IMR-90 (cell line): ENCODE data around the gene NPFF. TPM values are rescaled to one million over a fixed set of nuclear protein-coding genes. Genes with fewer than 3 reads are reported as not detected.

Experiments
- ATAC-seq: fragments of 200-7000 bp; cut with Tn5 transposase; 2 replicates; pipeline ENCODE4 v1.9.1; 2020; ENCODE audit warnings: low read depth, mild to moderate bottlenecking, moderate library complexity
- BruUV-seq: library from RNA; stranded (reverse); fragments of 400-500 nt; replicated peaks from 2 replicates; lab custom pipeline; 2021; lab: Mats Ljungman, UMichigan
- CTCF ChIA-PET: fragments of 300-600 bp; formaldehyde crosslinking; extraction: SDS; loops from one replicate; lab custom pipeline; 2021; ENCODE audit warnings: antibody characterized with exemption; lab: Yijun Ruan, JAX
- POLR2A ChIA-PET: fragments of 300-600 bp; sonication (Branson Sonifier 250); formaldehyde crosslinking; loops from one replicate; lab custom pipeline; 2022; ENCODE audit warnings: antibody characterized with exemption; ENCODE audit not compliant: unreplicated experiment; lab: Charles Lee
- DNase-seq: peaks from one replicate; pipeline ENCODE4 v3.0.0; 2013
- H2AFZ ChIP-seq: replicated peaks from 2 replicates; pipeline ENCODE3; 2013; ENCODE audit warnings: low read length, mild to moderate bottlenecking; ENCODE audit not compliant: poor library complexity
- H2AK5ac ChIP-seq: 2 replicates; pipeline ENCODE4 v1.6.1; 2013; ENCODE audit warnings: low read depth, low read length, inconsistent platforms
- H2AK9ac ChIP-seq: replicated peaks from 2 replicates; pipeline ENCODE3; 2013; ENCODE audit warnings: mild to moderate bottlenecking, low read depth, low read length, moderate library complexity; ENCODE audit not compliant: poor library complexity
- H2BK120ac ChIP-seq: 2 replicates; pipeline ENCODE4 v1.6.1; 2013; ENCODE audit warnings: low read depth, low read length, inconsistent platforms
- H2BK15ac ChIP-seq: 3 replicates; pipeline ENCODE4 v1.6.1; 2013; ENCODE audit warnings: low read depth, low read length, inconsistent platforms
- H2BK20ac ChIP-seq: 2 replicates; pipeline ENCODE4 v1.6.1; 2013; ENCODE audit warnings: low read depth, mild to moderate bottlenecking, inconsistent platforms, low read length, moderate library complexity
- H2BK5ac ChIP-seq: 2 replicates; pipeline ENCODE4 v1.6.1; 2013; ENCODE audit warnings: mild to moderate bottlenecking, low read depth, low read length, inconsistent platforms; ENCODE audit not compliant: poor library complexity, severe bottlenecking
- H3K14ac ChIP-seq: replicated peaks from 2 replicates; pipeline ENCODE4 v1.6.1; 2013; ENCODE audit warnings: low read depth, low read length, inconsistent platforms
- H3K18ac ChIP-seq: 2 replicates; pipeline ENCODE4 v1.6.1; 2013; ENCODE audit warnings: low read depth, low read length, control low read depth
- H3K23ac ChIP-seq: 2 replicates; pipeline ENCODE4 v1.6.1; 2013; ENCODE audit warnings: low read depth, low read length, inconsistent platforms
- H3K27ac ChIP-seq: 2 replicates; pipeline ENCODE4 v1.5.1; 2013; ENCODE audit warnings: mild to moderate bottlenecking, control low read depth, low read length; ENCODE audit not compliant: insufficient read depth
- H3K27me3 ChIP-seq: 2 replicates; pipeline ENCODE4 v1.6.1; 2013; ENCODE audit warnings: low read length; ENCODE audit not compliant: control insufficient read depth, insufficient read depth
- H3K36me3 ChIP-seq: 2 replicates; pipeline ENCODE4 v1.6.1; 2013; ENCODE audit warnings: low read length, mixed read lengths; ENCODE audit not compliant: control insufficient read depth, insufficient read depth
- H3K4ac ChIP-seq: 2 replicates; pipeline ENCODE4 v1.6.1; 2013; ENCODE audit warnings: low read depth, low read length, inconsistent platforms
- H3K4me1 ChIP-seq: 2 replicates; pipeline ENCODE4 v1.6.1; 2013; ENCODE audit warnings: low read length, mixed read lengths; ENCODE audit not compliant: control insufficient read depth, insufficient read depth
- H3K4me2 ChIP-seq: 2 replicates; pipeline ENCODE4 v1.6.1; 2013; ENCODE audit warnings: low read depth, mild to moderate bottlenecking, control low read depth, low read length, moderate library complexity
- H3K4me3 ChIP-seq: 2 replicates; pipeline ENCODE4 v1.5.1; 2013; ENCODE audit warnings: low read depth, mild to moderate bottlenecking, control low read depth, low read length, moderate library complexity; ENCODE audit not compliant: insufficient read depth
- H3K56ac ChIP-seq: 2 replicates; pipeline ENCODE4 v1.6.1; 2013; ENCODE audit warnings: low read length, inconsistent platforms; ENCODE audit not compliant: insufficient read depth; ENCODE audit errors: extremely low read depth
- H3K79me1 ChIP-seq, 2 experiments: 2 replicates each; pipeline ENCODE4 v1.6.1; 2013; ENCODE audit warnings: low read length in 2 of 2, inconsistent platforms in 1 of 2, low read depth in 1 of 2
- H3K9ac ChIP-seq: 2 replicates; pipeline ENCODE4 v1.6.1; 2013; ENCODE audit warnings: low read depth, low read length, control low read depth
- H3K9me1 ChIP-seq: 2 replicates; pipeline ENCODE4 v1.6.1; 2013; ENCODE audit warnings: low read length, inconsistent platforms; ENCODE audit not compliant: insufficient read depth
- H3K9me3 ChIP-seq: 2 replicates; pipeline ENCODE4 v1.6.1; 2013; ENCODE audit warnings: low read length; ENCODE audit not compliant: control insufficient read depth, insufficient read depth
- H4K20me1 ChIP-seq: 2 replicates; pipeline ENCODE4 v1.6.1; 2013; ENCODE audit warnings: low read length, inconsistent platforms; ENCODE audit not compliant: insufficient read depth
- H4K5ac ChIP-seq: 2 replicates; pipeline ENCODE4 v1.6.1; 2013; ENCODE audit warnings: mild to moderate bottlenecking, low read depth, low read length, control low read depth
- H4K8ac ChIP-seq, 2 experiments: 2 replicates each; pipeline ENCODE4 v1.6.1; 2013; ENCODE audit warnings: low read depth in 2 of 2, low read length in 2 of 2, control low read depth in 1 of 2, inconsistent platforms in 1 of 2
- H4K91ac ChIP-seq: 2 replicates; pipeline ENCODE4 v1.6.1; 2013; ENCODE audit warnings: low read depth, low read length, inconsistent platforms; ENCODE audit not compliant: insufficient read depth
- MAZ ChIP-seq: IDR thresholded peaks from 2 replicates; pipeline ENCODE4 v1.6.1; 2012; ENCODE audit warnings: low read depth, mild to moderate bottlenecking, low read length, improper control_type of control experiment, moderate library complexity, borderline replicate concordance
- RCOR1 ChIP-seq: IDR thresholded peaks from 2 replicates; pipeline ENCODE4 v1.6.1; 2012; ENCODE audit warnings: mild to moderate bottlenecking, low read length, improper control_type of control experiment; ENCODE audit not compliant: insufficient replicate concordance
- WGBS, 2 experiments: methylation state at CpG; one replicate each; pipeline versions ENCODE4 v1.1.5 to v1.1.7; 2013; ENCODE audit warnings: missing lambda C conversion rate in 2 of 2; ENCODE audit not compliant: insufficient read length in 1 of 2; ENCODE audit errors: extremely low coverage in 2 of 2; 5-methylcytosine and 5-hydroxymethylcytosine counted together
- dilution Hi-C: fragments of 300-500 bp; cut with HindIII; formaldehyde crosslinking; loops from one replicate; pipeline ENCODE4 v1.14.3; 2018; ENCODE audit warnings: low sequenced_read_pairs; ENCODE audit not compliant: unreplicated experiment
- in situ Hi-C: fragments of 300-500 bp; cut with MboI; formaldehyde crosslinking; loops from 3 replicates; pipeline ENCODE4 v1.14.3; 2019; ENCODE audit warnings: low sequenced_read_pairs, inconsistent platforms, mixed read lengths
- intact Hi-C: fragments of 100-400 bp; cut with micrococcal nuclease; formaldehyde crosslinking; loops from 2 replicates; pipeline ENCODE4 v1.10.0; 2022
- polyA plus RNA-seq, 3 experiments: library from polyadenylated mRNA; depleted of rRNA; stranded (reverse); fragments of >200 nt; gene quantifications; 2 replicates each; pipeline ENCODE4 v1.2.3, GENCODE V29; 2012; ENCODE audit warnings: low replicate concordance in 1 of 3
- total RNA-seq: library from RNA; depleted of rRNA; stranded (reverse); fragments of >200 nt; gene quantifications from 2 replicates; pipeline ENCODE4 v1.2.3, GENCODE V29; 2012
- TF ChIP-seq, protein P1 (sequence below): fragments of 150-350 bp; IDR thresholded peaks from 2 replicates; pipeline ENCODE4 v1.6.1; 2017; ENCODE audit warnings: mild to moderate bottlenecking, antibody characterized with exemption, low read length, low read depth

Gene NPFF
- total and polyA plus RNA-seq, 2 of the 4 experiments (the other 2 are of a cell fraction): not detected

DNA sequence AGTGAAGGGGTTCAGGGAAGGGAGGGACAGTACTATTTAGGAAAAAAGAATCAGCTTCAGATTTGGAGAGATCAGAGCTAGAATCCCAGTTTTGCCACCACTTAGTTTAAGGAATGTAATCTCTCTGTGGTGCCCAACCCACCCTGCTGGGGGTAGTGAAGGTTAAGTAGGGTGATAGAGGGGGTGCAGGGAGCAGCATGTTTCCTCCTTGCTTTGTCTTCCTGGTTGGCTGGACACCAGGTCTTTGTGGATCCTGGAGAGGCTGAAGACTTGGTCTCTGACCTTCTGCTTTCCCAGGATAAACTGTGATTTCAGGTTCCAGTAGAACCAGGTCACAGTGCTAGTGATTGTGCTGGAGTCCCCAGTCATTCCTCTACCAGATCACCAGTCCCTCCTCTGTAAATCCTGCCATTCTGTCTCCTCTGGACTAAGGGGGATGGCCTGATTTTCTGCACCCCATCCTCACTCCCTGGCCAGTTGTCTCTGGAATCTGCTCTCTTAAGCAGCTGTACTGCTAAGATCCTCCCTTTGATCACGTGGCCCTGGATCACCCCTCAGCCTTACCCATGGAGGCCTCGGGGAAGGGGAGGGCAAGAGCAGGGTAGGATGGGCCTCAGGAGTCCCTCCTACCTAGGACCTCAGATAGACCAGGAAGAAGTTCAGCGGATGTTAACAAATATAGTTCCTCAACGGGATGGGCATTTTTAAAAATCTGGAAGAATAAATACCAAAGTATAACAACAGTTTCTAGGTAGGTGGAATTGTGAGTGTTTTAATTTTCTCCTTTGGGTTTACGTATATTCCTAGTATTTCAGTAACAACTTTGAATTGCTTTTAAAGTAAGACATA is 11.2 kb downstream of the NPFF start:
- Histone ChIP-seq H2AK9ac (peak overlapping the region; percentile 38), H4K8ac (peak overlapping the region; percentile 29 to 88; a peak in 3 of 4 replicates), H3K9ac (peak overlapping the region; percentile 65), H4K91ac (peak overlapping the region; percentile 65), H3K18ac (peak overlapping the region; percentile 25; the same call in 1 of the 2 replicates), H3K4ac (peak overlapping the region; percentile 79), H2BK15ac (no peak overlapping the region), H3K56ac (peak overlapping the region; percentile 9; the same call in 1 of the 2 replicates), H2BK5ac (peak overlapping the region; percentile 25), H2BK20ac (no peak overlapping the region), H3K4me2 (peak overlapping the region; percentile 70), H2AK5ac (peak overlapping the region; percentile 77), H4K5ac (peak overlapping the region; percentile 27; the same call in 1 of the 2 replicates), H2BK120ac (no peak overlapping the region), H3K23ac (no peak overlapping the region), H3K9me1 (peaks cover 47% of the 10 kb centered on the region), H2AFZ (peak overlapping the region; percentile 61), H3K79me1 (peaks cover 22 to 76% of the 10 kb centered on the region in 2 experiments; a peak in 3 of 4 replicates), H4K20me1 (peaks cover 3% of the 10 kb centered on the region), H3K14ac (peak overlapping the region; percentile 56; the same call in 1 of the 2 replicates), H3K27ac (peak overlapping the region; percentile 77; the same call in 1 of the 2 replicates), H3K9me3 (no peaks in the 10 kb centered on the region), H3K27me3 (no peaks in the 10 kb centered on the region), H3K4me3 (no peak overlapping the region), H3K4me1 (peaks cover 24% of the 10 kb centered on the region), H3K36me3 (peaks cover 4% of the 10 kb centered on the region; the same call in 1 of the 2 replicates)
- no CpG with 5 or more reads among the region's 5 CpGs for WGBS, 2 experiments
- intact Hi-C loops: no loop called here
- BruUV-seq: TSS peak; percentile 9
- ChIA-PET CTCF (no interaction called here), POLR2A (no interaction called here)
- dilution Hi-C loops: no loop called here
- peak; percentile 75; the same call in 1 of the 2 replicates for TF ChIP-seq MAZ
- TF ChIP-seq RCOR1: no peak
- TF ChIP-seq, protein P1, sequence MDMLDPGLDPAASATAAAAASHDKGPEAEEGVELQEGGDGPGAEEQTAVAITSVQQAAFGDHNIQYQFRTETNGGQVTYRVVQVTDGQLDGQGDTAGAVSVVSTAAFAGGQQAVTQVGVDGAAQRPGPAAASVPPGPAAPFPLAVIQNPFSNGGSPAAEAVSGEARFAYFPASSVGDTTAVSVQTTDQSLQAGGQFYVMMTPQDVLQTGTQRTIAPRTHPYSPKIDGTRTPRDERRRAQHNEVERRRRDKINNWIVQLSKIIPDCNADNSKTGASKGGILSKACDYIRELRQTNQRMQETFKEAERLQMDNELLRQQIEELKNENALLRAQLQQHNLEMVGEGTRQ: peak; percentile 92
- DNase-seq (peak; percentile 85), ATAC-seq (peak; percentile 24)
- in situ Hi-C loops: no loop called here
